ENCODE data around the gene SLC2A4RG.

SLC2A4RG gene

DNA sequence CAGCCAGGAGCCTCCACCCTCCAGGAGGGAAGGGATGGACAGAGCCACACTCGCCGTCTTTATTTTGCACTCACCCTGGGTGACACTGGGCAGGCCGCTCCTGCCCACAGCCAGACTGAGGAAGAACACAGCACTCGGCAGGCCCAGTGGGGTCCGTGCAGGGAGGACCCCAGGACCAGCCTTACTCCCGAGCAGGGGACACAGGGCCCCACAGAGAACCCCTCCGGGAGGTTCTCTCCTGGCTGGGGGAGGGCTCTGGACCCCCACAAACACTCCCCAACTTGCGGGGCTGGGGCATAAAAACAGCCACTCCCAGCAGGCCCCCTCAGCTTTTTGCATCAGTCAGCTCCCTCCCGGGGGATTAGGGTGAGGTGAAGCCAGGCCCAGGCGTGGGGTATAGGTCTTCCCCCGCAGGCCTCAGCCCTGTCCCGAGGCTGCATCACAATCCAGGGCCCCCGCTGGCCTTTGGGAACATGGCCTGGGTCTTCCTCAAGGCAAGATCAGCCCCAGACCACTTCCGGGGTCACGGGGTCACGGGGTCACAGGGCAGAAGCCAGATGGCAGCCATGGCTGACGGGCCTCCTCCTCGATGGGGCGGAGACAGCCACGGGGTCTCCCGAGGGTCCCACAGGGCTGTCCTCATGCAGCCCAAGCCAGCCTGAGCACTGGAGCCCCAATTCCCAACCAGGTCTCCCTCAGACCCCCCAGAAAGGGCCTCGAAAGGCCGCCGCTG is 39.9 kb upstream of the SLC2A4RG start:
- DNase-seq = no peak

DNA sequence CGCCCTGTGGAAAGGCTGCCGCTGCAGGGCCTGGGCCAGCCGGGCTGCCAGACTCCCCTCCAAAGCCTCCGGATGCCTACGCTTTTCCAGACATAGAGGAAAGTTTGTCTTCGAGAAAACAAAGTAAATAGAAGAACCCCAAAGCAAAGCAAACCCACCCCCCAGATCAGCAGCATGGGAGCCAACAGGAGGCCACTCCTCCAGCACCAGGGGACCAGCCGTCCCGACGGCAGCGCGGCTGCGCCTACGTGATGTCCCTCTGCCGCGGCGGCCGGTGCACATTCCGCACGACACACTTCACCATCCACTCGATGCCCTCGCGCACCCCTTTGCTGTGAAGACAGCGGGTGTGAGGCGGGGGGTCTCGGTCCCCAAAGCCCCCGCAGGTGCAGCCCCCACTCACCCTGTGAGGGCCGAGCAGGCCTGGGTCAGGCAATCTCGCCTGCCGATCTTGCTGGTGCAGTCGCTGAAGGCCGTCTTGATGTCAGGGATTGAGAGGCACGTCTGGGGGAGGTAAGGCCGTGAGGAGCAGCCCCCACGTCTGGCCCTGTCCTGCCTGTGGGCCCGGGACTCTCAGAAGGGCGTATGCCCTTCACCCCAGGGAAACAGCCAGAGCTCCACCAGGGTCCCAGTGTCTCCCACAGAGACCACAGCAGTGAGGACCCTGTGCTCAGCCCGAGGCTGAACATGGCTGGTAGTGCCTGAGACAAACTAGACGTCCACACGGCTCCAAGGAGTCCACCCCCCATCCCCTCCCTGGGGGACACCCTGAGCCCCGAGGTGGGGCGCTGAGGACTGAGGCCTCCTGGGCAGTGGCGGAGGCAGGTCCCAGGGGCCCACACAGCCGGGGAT is 39.2 kb upstream of the SLC2A4RG start:
- no peak for DNase-seq

DNA sequence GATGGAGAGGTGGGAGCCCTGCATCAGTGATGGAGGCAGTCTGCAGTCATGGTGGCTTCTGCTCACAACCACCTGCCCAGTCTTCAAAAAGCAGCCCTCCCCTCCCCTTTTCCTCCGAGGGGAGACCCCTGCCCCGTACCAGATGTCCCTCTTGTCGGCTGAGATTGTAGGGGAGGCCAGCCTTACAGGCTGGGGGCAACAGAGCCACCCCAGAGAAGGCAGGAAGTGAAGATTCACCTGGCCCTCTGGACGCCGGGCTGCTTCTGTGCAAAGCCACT is 38.6 kb upstream of the SLC2A4RG start:
- DNase-seq = no peak

DNA sequence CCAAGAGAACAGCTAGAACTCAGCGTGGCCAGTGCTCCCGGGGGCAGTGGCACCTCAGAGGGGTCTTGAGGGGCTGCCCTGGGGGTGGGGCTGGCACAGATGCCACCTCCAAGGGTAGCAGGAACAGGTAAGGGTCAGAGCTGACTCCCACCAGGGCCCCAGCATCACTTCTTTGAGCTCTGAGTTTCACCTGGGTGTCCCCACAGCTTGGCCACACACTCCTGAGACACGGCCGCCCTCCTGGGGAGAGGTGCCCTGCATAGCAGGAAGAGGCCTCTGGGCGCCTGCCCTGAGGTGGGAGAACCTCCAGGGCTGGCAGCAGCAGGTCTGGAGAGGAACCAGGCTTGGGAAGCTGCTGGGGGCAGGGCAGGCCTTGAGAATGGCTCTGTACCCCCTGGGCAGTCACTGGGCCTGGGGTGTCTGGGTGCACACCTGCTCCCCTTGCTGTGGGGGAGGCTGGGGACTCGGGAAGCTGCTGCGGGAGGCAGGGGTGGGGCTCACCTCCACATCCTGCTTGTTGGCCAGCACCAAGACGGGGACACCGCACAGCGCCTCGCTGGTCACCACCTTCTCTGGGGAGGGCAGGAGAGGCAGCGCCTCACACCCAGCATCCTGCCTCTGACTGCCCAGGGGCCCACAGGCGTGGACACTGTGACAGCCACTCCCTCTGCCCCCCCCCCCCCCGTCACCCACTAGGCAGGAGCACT is 38.1 kb upstream of the SLC2A4RG start:
- DNase-seq = no peak

DNA sequence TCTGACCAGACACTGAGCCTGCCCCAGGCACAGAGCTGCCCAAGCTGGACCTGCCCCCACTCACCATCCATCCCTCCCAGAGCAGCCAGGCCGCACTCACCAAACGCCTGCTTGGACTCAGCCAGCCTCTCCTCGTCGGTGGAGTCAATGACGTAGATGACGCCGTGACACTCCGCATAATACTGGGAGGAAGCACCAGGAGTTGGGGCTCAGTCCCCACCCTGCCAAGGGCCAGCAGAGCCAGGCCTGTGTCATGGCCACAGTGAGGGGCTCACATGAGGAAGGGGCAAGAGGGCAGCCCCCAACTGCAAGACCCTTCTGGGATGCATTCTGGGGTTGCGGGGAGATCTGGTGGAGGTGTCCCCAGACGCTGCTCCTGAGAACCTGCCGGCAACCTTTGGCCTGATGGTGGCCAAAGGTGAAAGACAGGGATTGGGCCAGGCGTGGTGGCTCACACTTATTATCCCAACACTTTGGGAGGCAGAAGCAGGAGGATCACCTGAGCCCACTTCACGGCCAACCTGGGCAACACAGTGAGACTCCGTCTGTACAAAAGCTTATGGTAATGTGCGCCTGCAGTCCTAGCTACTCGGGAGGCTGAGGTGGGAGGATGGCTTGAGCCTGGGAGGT is 37.4 kb upstream of the SLC2A4RG start:
- no peak for DNase-seq

DNA sequence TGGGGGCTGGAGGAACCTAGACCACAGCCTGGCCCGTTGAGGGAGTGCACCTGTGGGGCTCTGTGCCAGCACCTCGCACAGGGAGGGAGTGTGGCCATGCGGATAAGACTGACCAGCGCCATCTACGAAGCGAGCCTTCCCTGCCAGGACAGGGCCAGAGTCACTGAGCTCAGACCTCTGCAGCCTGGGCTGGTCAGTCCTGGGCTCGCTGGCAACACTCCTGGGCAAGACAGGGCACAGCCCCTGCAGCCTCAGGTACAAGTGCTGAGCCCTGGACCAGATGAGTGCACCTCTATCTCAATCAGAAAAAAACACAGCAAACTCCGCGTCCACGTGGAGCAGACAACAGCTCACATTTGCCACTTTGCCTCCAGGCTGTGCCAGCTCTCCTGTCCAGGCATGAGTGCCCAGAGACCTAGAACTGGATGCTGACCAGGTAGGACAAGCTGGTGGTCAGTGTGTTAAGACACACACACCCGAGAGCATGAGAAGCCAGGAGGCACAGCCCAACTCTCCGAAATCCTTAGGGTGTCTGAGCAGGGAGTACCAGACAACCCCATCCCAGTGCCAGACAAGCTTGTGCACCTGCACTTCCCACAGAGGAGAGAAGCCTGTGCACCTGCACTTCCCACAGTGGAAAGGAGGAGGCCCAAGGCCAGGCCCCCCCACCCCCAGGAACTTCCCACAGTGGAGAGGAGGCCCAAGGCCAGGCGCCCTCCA is 36.7 kb upstream of the SLC2A4RG start:
- DNase-seq = no peak

DNA sequence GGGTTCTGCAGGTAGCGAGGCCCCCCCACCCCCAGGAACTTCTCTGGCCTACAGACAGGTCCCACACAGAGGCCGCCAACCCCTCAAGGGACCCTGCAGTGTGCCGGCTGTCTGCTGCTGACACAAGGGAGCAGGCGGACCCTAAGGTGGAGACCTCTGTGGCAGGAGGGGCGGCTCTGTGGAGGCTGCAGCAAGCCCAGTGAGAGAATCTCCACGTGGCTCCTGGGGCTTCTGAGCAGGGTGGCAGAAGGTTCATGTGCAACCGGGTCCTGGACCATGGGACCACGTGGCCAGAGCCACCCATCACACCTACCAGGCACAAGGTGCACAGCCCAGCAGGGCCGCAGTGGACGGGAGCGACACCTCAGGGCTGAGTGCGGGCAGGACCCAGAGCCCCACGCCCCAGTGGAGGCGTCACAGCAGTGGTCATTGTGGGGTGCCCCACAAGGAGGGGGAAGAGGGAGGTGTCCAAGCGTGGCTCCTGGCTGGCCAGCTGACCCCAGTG is 36.1 kb upstream of the SLC2A4RG start:
- no peak for DNase-seq

DNA sequence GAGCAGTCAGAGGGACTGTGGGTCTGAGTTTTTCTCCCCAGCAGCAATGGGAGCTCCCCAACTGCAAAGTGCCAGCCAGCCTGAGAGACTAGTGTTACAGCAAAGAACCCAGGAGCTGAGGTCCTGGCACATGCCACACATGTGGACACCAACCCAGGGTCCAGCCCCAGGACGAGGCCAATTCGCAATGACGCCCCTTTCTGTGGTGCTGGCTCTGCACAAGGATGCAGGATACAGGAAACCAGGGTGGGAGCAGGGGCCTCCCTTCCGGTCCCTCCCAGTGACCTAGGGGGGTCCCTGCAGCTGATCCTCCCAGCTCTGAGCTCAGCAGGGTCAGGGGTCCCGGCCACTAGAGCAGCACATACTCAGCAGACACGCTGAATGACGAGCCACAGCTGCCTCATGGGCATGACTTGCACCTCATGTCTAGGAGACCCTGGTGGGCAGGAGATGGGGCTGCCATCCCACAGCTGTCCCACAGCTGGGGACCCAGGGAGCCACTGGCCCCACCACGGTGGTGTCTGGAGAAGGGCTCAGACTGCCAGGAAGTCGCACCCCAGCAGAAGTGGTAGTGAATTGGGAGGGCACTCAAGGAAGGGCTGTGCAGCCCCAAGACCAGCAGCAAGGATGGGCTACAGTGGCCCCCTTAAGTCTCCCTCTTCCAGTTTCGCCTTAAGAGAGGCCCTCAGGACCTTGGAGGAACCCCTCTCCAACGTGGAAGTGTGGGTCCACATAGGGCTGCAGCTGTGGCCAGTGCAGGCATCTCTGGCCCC is 35.4 kb upstream of the SLC2A4RG start:
- DNase-seq = no peak

DNA sequence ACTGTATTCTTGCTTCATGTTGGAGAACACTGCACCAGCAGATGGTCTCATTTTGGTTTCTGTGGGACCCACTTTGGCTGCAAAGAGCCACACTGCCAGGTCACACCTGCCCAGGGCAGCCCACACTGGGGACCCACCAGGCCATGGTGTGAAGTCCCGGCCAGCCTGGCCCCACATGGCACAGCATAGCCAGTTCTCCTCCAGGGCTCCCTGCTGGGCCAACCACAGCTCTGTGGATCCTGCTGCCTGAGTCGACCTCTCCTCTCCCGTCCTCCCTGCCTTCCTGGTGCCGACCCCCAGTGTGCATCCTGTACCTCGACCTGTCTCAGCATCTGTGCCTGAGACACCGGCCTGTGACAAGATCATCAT is 34.8 kb upstream of the SLC2A4RG start:
- DNase-seq = no peak

DNA sequence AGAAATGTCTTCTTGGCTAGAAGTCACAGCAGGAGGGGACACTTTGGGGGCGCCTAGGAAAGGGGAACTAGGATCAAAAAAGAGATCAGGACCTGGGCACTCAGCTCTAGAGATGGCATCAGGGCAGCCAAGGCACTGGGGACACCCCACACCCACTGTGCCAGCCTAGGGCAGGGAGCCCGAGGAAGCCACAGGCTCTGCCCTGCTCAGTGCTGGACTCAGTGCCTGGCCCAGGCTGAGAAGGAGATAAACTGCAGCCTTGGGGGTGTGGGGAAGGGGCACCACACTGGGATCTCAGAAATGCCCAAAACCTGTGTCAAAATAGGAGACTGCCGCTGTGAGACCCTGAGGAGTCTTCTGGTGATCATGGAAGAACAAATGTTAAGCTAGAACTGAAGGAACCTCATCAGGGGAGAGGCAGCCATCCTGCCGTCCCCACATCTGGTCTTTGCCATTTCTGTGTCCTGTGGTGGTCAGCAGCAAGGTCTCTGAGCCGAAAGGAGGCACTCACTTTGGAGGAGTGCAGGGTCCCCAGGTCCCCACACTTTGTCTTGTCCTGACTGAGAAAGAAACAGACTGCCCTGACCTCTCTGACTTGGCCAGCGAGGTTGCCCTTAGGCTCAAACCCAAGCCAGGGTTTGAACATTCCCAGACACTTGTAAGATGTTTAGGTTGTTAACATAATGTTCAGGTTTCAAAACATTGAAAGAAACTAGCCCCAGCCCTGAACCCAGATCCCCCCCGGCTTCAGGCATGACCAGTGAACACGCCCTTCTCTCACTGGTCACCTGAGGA is 34.1 kb upstream of the SLC2A4RG start:
- DNase-seq = no peak

DNA sequence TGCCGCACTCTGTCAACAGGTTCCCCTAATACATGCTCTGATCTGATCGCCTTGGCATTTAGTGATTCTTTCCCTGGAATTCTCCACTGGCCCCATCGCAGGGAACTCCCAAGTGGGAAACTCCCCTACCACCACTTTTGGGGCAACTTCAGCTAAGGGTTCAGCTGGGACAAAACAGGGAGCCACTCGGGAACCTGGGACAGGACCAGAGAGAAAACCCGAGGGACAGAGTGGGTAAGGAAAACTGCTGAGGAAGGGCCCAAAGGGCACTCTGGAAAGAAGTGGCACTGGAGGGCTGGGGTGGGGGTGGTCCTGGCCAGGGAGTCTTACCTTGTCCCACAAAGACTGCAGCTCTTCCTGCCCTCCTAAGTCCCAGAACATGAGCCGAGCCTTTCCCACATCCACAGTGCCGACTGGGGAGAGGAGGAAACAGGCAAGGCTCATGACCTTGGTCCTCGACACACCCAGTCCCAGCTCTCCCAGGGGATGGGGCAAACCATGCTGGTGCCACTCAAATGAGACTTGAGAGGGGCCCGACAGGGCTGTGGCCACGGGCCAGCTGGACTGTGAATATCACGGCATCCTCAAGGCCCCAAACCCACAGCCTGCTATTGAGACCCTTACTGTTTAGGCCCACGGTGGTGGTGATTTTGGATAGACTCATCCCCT is 33.4 kb upstream of the SLC2A4RG start:
- no peak for DNase-seq

DNA sequence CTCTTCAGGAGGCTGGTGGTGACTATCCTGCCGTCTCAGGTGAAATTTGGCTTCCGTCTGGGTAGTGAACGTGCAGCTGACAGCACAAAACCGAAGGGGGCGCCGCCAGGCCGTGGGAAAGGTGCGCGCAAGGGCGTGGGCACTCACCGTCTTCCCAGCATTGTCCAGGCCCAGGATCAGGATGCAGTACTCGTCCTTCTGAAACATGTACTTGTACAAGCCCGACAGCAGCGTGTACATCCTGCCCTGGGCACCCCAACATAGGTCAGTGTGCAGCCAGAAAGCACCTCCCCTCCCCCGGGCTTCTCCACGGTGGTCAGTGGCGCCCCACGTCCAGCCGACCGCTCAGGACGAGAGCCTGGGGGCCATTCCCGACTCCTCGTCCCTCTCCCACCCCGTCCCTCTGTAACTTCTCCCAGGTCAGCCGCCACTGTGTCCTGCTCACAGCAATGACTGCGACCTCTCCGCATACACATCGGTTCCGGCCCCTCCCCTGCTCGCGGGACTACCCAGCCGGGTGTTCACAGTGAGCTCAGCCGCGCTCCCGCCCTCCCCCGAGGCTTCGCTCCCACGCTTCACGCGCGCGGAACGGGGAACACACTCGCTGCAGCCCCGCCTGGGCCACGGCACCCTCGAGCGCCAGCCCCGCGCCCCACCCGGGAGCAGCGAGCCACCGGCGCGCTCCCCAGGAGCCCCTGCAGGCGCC is 32.6 kb upstream of the SLC2A4RG start:
- peak; percentile 67 to 84 for DNase-seq

DNA sequence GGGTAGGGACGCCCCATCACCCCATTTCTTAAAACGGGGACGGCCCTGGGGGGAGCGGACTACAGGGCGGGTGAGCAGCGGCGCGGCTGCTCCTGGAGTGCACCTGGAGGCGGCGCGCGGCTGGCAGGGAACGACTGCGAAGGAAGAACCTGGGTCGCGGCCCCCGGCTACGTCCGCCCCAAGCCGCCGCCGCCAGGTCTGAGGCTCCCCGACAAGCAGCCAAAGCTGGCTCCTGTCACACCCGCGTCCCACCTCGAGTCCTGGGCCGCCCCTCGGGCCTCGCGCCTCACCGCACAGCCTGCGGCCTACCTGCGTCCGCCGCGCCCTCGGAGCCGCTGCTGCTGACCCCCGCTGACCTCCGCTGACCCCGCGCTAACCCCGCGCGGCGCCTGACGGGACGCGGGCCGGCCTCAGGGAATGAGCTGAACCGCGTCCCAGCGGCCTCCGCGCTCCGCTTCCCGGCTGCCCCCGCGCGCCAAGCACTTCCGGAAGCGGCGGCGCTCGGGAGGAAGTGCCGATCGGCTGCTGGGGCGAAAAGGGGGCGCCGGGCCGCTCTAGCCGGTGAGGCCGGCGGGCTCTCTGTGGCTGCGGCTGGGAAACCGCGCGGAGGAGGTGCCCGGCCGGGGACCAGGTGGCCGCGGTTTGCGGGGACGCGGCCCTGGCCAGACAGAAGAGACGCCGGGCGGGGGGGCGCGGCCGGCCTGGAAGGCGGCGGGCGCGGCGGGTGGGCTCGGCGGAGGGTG is 31.8 kb upstream of the SLC2A4RG start, which contains the start of the genes ARFRP1 and ZGPAT:
ARFRP1 (minus strand) TSS at position 419 of the 743 bp plus-strand sequence. CDS start 885 bp downstream, outside the sequence.
ZGPAT (plus strand) TSS at position 482 of the 743 bp plus-strand sequence. CDS start 542 bp downstream, outside the sequence.
- peak; percentile 89 to 94 for DNase-seq

DNA sequence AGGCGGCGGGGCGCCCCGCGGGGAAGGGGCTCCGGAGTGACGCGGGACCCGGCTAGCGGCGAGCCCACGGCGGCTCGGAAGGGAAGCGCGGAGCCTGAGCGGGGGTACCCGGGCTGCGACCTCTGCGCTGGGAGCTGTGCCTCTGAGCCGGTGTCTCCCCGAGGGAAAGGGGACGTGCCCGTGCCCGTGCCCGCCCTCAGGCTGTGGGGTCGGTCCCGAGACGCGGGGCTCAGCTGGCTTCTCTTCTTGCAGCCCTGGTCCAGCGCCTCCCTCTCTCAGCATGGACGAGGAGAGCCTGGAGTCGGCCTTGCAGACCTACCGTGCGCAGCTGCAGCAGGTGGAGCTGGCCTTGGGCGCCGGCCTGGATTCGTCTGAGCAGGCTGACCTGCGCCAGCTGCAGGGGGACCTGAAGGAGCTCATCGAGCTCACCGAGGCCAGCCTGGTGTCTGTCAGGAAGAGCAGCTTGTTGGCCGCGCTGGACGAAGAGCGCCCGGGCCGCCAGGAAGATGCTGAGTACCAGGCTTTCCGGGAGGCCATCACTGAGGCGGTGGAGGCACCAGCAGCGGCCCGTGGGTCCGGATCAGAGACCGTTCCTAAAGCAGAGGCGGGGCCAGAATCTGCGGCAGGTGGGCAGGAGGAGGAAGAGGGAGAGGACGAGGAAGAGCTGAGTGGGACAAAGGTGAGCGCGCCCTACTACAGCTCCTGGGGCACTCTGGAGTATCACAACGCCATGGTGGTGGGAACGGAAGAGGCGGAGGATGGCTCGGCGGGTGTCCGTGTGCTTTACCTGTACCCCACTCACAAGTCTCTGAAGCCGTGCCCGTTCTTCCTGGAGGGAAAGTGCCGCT is 31.1 kb upstream of the SLC2A4RG start:
- DNase-seq = no peak

DNA sequence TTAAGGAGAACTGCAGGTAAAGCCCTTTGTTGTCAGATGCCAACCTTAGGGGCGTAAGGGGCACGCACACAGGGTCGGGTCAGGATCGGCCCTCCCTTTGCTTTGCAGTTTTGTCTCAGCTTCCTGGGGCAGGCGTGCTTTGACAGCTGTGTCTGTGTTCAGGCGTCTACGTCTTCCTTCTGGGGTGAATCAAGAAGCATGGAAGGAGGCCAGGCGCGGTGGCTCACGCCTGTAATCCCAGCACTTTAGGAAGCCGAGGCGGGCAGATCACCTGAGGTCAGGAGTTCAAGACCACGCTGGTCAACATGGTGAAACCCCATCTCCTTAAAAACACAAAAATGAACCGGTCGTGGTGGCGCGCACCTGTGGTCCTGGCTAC is 30.4 kb upstream of the SLC2A4RG start:
- DNase-seq = no peak

DNA sequence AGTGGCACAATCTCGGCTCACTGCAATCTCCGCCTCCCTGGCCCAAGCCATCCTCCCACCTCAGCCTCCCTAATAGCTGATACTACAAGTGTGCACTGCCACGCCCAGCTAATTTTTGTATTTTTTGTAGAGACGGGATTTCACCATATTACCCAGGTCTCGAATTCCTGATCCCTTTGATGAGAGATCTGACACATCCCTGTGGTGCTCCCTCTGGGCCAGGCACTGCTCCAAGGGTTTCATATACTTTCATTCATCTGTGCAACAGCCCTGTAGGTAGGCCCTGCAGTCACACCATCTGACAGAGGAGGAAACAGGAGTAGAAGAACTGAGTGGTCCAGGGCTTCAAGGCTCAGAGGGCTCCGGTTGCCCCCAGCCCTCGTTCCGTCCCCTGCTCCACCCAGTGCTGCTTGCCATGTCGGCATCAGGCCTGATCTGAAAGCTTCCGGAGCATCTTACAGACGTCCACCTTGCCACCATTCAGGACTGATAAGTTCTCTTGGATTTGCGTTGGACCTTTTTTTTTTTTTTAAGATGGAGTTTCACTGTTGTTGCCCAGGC is 28.4 kb upstream of the SLC2A4RG start:
- DNase-seq = no peak

DNA sequence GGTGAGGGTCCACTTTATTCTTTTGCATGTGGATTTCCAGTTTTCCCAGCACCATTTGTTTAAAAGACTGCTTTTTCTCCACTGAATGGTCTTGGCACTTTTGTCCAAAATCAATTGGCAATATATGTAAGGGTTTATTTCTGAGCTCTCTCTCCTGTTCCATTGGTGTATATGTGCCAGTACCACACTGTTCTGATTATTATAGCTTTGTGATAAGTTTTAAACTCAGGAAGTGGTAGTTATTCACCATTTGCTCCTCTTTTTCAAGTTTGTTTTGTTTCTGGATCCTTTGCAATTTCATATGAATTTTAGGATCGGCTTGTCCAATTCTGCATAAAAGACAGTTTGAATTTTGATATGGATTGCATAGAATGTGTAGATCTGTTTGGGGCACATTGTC is 27.4 kb upstream of the SLC2A4RG start:
- no peak for DNase-seq
